Effector CD8-positive, alpha-beta T cell (primary cell): ENCODE measurements around the gene IRS2.

Experiments
- DNase-seq: peaks from one replicate; lab custom pipeline; 2025; lab: John Stamatoyannopoulos, UW

The IRS2 gene

DNA sequence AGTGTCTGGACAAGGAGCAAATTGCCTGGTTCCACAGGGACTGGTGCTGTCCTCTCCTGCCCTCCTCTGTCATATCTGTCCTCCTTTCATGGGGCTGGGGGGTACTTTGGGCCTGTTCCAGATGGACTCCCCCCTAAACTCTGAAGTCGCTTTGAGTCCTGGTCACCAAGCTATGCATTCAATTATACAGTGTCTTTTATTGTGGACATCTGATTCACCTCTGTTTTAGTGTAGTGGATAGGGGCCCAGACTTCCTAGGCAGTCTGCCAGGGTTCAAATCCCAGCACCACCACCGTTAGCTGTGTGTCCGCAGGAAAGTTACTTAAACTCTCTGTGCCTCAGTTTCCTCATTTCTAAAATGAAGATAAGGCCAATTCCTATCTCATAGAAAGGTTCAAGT, 21.0 kb upstream of the IRS2 start:
- no peak for DNase-seq

DNA sequence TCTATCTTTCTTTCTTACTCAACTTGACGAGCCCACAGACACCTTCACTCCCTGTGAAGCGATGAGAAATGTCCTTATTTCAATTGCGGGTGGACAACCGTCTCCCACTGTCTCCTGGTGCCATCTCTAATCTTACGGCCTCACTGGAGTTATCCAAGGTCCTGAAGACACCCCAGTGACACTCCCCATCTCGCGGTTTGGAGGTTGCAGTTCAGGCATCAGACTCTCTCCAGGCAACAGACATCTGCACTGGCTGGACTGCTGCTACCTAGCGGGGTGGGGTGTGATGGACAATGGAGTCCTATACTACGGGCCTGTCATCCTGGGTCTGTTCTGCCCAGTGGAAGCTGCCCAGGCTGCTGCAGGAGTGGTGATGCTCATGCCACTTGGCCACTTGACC, 18.3 kb upstream of the IRS2 start:
- DNase-seq: no peak

DNA sequence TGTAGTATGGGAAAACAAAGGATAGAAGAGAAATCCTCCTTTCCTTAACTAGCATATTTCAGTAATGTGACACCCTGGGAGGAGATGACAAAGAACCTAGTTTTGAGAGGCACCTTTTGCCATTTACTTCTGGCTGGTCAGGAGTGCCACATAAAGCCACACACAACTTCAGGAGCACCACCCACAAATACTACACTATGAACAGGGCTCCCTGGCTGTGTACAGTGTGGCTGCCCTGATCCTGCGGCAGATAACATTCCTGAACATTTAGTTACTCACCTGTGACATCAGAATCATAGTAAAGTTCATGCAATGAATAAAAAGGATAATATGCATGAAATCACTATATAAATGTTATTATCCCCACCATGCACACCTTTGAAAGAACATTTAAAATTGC, 17.4 kb upstream of the IRS2 start:
- no peak for DNase-seq

DNA sequence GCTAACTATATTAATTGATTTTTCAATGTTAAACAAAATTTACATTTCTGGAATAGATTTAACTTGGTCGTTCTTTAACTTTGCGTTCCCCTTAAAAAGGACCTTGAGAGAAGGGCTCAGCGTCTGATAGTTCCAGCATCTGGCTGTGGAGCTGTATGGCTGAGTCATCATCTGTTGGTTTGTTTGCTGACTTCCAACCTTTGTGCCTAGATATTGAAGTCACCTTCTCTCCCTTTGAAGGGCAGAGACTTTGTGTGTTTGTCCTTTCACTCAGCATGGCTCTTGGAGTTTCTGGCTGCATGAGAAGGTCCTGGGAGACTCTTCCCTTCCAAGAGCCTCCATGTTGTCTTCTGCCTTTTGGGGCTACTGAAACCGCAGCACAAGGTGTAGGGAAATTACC, 16.6 kb upstream of the IRS2 start:
- no peak for DNase-seq

DNA sequence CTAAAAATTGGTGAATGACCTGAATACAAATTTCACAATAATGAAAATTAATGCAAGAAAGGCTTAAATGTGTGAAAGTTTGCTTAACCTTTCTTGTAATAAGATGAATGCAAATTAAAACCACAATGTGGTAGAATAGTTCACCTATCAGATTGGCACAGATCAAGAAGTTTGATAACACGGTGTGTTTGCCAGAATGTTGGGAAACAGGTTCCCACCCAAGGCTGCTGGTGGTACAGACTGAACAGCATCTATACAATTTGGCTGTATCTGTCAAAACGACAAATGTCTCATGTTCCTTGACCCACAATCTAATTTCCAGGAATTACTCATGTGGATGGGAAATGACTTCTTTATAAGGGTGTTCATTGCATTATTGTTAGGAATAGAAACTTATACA, 8.6 kb upstream of the IRS2 start:
- DNase-seq: no peak

DNA sequence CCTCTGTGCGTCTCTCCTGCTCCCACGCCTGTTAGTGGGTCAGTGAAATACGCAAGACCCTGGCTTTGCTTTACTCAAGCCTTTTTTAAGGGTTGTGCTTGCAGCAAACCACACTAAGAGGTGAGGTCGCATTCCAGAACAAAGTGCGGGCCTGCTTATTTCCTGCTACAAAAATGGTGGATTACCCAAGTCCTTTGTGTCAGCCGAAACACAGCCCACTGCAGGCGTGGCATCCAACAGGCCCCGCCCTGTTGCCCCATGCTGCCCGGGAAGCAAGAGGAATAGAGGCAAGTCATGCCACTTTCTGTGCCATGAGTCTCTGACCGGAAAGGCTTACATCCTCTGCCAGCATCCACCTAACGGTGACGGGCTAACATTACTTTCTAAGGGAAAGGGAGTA, 7.7 kb upstream of the IRS2 start:
- no peak for DNase-seq

DNA sequence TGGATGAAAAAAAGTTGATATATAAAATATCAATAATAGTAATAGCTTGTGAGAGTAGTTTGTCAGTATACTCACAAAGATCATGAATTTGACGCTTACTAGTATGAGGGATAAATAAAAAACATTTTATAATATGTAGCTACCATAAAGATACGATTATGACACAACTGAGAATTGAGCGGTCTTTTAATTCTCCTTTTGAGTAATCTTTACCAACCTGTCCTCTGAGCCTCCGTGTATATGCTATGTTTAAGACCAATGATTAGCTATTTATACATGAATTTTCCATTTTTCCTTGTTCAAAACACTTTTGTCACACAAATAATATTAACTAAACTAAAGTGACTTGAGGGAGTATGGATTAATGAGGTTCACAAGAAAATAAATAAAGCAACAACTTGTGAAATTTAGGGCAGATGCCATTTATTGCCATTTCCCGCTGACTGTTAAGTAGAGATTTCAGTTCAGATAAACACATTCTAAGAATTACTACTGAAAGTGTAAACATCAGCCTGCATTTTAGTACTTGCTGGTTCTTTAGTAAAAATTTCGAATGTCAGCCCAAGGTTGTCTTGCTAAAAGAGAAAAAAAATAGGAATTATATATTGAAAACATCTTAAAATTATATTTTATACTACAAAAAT, 6.2 kb upstream of the IRS2 start:
- DNase-seq: no peak

DNA sequence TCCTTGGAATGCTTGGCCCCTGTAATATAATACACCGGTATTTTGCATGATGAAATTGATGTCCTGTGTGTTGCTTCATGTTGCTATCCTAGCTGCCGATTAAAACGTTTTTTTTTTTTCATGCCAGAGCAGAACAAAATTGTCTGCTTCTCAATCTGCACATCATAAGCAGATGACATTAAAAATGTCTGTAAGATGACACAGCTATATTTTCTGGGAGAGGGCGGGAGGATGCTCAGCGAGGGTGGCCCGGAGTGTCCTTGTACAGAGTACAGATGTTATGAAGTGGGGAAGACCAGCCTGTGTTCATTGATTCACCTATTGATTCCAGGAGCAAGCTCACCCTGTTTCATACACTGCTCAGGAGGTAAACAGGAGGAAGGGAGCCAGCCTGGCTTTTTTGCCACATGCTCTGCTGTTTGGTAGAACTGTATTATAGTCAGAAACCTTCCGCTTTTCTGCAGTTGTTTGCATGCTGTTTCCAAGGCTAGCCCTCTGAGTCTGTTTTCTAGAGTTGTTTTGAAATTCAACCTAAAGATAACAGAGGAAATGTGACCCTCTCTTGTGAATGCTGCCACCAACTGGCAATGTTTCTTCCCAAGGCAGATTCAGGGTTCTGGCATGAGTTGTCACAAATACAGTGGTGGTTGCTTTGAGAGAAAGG, 4.7 kb upstream of the IRS2 start:
- DNase-seq: no peak

DNA sequence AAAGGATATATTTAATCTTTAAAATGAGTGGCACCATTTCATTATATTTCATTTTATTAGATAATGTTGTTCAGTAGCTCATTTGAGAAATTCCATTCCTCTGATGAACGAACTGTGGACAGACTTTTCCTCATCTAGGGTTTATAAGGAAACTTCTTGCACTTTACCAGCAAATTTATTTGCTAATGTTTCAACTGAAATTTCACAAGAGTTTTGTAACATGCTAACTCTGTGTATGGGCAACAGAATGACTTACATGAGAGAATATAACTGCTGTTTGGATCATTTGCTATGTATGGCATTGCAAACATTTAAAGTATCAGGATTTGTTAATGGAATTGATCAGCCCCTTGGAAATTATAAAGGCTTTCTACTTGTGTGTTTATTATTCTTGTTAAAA, 3.7 kb upstream of the IRS2 start:
- DNase-seq: no peak

DNA sequence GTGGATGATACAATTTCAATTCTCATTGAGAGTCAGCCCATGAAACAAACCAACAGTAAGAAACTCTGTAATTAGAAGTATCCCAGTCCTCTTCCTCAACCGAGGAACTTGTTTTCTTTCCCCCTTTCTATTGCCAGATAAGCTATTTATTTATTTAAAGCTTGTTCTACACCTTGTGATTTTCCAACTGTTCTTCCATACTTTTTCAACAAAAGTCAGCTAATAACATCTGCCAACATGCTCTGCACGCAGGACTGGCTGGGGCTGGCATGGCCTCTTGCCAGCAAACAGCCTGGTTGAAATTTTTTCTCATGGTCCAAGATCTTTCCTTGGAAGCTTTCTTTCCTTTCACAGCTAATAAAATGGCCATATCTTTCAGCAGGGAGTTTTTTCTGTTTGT, 2.9 kb upstream of the IRS2 start:
- DNase-seq: no peak

DNA sequence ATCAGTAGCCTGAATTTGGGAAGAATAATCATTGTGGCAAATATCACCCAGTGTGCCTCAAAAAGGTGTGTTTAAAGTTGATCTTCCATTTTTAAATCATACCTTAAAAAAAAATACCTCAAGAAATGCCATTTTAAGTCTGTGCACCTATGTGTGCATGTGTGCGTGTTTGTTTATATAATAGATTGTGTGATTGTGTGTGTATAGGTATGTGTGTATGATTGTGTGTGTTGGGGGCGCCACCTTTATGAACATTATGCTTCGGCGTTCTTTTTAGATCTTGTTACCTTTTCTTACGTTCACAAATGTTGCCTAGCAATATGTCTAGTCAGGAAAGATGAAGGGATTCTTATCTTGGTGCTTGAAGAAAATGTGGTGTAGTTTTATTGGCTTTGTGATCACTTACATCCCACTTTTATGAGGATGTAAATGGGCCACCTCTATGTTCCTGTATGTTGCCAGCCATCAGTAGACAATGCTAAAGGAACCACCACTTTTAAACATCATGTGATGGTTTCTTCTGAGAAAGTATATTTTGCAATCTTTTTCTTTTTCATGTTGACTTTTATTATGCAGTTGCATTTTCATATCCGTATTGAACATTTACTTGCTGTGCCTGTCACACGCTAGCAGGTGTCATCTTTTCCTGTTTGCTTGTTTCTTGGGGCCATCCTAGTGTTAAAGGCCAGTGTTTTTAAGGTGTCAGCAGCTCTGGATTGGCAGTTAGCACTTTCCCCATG, 2.2 kb upstream of the IRS2 start:
- DNase-seq: no peak

DNA sequence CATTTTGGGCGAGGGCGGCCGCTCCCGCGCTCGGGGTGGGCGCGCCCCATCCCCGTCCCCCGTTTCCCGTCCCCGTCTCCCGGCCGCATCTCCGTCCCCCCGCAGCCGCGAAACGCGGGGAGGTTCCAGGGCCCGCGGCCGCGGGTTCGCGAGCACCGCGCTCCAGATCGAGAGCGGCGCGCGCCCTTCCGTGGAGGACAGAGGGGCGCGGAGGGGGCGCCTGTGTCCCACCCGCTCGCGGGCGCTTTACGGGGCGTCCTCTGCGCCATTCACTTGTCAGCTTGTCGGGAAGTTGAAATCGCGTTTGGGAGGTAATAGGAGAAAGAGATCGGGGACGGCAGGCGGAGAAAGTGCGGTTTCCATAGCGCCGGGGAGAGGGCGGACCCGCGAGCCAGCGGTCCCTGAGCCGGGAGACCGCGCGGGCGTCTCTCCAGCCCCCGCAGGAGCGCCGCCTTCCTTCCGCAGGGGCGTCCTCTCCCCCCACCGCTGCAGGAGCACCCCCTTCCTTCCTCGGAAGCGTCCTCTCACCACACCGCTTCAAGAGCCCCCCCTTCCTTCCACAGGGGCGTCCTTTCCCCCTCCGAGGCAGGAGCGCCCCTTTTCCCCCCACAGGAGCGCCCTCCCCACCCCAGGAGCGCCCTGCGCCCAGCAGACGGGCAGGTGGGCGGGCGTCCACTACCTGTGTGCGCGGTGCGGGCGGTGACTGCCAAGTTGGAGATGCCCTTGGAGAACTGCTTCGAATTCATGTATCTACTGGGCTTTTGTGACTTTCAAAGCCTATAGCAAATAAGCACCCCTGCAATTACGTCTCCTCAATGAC, 962 bp upstream of the IRS2 start:
- no peak for DNase-seq

DNA sequence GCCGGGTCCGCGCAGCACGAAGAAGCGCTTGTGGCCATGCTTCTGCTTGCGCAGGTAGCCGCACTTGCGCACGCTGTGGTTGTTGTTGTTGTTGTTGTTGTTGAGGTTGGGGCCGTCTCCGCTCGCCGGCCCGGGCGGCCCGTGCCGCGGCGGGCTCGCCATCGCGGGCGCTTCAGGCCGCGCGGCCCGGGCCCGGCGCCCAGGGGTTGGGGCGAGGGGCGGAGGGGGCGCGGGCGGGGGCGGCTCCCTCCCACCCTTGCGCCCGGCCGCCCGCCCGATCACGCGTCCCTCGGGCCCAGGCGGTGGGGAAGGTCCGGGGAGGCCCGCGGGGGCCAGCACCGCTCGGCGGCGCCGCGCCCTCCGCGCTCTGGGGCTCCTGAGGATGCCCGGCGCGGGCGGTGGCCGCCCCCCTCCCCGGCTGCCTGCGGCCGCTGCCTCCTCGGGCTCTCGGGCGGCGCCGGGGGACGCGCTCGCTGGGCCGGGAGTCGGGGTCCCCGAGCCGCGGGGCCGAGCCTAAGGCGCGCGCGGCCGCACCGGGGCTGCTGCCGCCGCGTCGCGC, 412 bp downstream of the IRS2 start:
- no peak for DNase-seq

DNA sequence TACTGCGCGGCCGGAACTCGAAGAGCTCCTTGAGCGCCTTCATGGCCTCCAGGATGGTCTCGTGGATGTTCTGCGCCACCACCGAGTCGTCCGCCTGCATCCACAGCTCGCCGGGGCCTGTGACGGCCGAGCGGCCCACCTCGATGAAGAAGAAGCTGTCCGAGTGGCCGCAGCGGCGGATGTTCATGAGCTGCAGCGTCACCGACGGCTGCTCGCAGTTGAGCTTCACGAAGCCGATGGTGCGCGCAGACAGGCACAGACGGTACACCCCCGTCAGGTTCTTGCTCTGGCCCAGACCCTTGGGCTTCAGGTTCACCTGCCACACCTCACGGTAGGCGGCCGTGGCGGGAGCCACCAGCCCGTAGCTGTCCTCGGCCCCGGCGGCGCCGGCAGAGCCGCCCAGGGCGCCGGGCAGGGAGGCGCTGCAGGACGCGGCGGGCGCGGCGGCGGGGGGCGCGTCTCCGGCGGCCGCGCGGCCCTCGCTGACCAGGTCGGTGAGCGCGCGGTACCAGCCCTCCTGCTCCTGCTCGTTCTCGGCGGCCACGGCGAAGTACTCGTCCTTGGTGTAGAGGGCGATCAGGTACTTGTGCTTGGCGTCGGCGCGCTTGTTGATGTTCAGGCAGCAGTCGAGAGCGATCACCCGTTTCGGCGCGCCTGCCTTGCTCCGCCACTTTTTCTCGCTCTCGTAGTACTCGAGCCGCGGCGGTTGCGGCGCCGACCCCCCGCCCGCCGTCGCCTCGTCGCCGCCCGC, 1.1 kb downstream of the IRS2 start:
- DNase-seq: no peak

DNA sequence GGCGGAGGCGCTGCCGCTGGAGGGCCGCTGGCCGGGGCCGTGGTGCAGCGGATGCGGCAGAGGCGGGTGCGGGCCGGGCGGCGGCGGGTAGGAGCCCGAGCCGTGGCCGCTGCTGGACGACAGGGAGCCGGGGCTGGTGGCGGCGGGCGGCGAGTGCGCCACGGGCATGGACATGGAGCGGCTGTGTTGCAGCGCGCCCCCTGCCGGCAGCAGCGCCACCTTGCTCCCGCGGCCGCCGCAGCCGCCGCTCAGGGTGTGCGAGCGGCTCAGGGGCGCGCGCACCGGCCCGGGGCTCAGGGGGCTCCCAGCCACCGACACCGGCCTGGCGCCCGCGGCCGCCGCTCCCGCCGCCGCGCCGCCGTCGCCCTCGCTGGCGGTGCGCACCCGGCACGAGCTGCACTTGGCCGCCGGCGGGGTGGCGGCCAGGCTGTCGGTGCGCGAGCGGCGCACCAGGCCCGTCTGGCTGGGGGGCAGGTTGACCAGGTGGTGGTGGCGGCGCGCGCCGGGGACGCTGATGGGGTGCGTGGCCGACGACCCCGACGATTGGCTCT, 1.7 kb downstream of the IRS2 start:
- peak; percentile 45 for DNase-seq

DNA sequence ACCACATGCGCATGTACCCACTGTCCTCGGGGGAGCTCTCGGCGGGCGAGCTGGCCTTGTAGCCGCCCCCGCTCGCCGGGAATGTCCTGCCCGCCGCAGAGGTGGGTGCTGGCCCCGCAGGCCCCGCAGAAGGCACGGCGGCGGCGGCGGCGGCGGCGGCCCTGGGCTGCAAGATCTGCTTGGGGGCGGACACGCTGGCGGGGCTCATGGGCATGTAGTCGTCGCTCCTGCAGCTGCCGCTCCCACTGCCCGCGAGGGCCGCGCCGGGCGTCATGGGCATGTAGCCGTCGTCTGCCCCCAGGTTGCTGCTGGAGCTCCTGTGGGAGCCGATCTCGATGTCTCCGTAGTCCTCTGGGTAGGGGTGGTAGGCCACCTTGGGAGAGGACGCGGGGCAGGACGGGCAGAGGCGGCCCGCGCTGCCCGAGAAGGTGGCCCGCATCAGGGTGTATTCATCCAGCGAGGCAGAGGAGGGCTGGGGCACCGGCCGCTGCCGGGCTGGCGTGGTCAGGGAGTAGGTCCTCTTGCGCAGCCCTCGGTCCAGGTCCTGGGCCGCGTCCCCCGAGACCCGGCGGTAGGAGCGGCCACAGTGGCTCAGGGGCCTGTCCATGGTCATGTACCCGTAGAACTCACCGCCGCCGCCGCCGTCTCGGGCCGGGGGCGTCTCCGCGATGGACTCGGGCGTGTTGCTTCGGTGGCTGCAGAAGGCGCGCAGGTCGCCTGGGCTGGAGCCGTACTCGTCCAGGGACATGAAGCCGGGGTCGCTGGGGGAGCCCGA, 2.4 kb downstream of the IRS2 start:
- DNase-seq: no peak

DNA sequence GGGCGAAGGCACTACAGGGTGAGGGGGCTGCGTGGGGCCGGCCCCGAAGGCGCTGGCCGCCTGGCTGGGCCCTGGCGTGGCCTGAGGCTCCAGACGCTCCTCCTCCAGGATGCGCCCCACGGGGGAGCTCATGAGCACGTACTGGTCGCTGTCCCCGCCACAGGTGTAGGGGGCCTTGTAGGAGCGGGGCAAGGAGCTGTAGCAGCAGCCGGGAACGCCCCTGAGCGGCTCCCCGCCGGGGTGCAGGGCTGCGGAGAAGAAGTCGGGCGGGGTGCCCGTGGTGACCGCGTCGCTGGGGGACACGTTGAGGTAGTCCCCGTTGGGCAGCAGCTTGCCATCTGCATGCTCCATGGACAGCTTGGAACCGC, 3.0 kb downstream of the IRS2 start:
- no peak for DNase-seq

DNA sequence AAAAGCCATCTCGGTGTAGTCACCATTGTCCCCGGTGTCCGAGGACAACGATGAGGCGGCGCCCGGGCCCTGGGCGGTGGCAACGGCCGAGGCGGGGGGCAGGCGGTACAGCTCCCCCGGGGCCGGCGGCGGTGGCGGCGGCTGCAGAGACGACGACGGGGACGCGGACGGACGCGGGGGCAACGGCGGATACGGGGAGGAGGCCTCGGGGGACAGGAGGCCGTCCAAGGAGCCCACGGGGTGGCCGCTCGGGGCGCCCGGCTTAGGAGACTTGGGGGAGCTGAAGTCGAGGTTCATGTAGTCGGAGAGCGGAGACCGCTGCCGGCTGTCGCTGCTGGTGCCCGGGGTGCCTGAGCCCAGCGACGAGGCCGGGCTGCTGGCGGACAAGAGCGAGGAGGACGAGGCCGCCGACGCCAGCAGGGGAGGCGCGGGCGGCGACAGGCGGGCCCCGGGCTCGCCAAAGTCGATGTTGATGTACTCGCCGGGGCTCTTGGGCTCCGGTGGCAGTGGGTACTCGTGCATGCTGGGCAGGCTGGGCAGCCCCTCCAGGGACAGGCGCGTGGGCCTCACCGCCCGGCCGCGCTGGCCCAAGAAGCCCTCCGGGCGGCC, 3.5 kb downstream of the IRS2 start:
- no peak for DNase-seq

DNA sequence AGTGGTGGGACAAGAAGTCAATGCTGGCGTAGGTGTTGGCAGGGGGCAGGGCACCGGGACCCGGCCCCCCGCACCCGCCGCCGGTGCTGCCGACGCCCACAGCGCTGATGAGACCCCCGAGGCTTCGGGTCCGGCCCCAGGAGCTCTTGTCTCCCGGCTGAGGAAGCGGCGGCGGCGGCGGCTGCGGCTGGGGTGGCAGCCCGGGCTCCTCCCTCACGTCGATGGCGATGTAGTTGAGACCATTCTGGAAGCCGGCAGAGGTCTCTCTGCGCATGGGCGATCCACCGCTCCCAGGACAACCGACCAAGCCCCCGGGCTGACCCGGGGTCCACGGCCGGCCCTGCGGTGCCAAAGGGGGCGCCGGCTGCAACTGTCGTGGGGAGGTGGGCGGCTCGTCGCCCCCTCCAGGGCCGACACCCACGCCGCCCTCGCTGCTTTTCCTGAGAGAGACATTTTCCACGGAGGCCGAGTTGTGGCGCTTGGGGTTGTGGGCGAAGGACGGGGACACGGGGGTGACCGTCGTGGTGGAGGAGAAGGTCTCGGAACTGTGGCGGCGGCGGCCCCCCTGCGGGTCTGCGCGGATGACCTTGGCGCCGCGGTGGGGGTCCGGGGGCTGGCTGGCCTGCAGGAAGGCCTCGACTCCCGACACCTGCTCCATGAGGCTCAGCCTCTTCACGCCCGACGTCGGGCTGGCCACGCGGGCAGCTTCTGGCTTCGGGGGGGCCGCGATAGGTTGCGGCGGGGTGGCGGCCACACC, 4.1 kb downstream of the IRS2 start:
- no peak for DNase-seq
